ENCODE results near the gene CUX1. TPM values are rescaled to one million over a fixed set of nuclear protein-coding genes. Genes with fewer than 3 reads are reported as not detected.

Gene CUX1
- total RNA-seq, 4 donors from 2014 or later = 58.2 to 295 (median 76.9) TPM

DNA sequence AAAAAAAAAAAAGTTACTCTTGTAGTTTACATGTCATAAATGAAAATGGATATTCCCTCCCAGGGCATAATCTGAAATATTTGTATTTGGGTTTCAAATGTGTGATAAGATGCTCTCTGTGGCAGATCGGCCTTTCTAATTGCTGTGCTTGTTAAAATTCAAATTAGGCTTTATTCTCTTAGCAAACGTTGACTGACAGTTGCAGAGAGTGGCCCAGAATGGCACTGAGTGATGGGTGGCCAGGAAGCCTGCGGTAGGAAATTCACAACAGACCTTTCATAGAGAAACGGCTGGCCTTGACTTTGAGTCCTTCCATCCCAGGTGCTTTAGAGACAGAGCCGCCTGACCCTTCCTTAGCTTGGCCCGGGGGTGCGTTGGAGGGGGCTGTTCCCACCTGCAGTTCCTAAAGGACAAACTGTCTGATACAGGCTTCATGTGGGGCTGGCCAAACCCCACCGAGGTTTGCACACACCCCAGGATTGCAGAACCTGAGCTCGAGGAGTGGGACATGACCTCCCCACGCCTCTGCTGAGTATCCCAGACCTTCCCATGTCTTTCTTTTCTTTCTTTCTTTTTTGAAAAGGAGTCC, 152.7 kb downstream of the CUX1 start:
- Histone ChIP-seq H3K4me1 (peaks cover 0 to 12% of the 10 kb centered on the region in 2 donors), H3K36me3 (no peaks in the 10 kb centered on the region), H3K9me3 (no peaks in the 10 kb centered on the region), H3K4me3 (no peak overlapping the region), H3K27me3 (no peaks in the 10 kb centered on the region), H3K27ac (peak overlapping the region in 1 of 2 donors; percentile 16)
- DNase-seq = no peak
- intact Hi-C loops (cut with DNase I; ENCODE audit: low total_unique reads) = no loop called here
- TF ChIP-seq POLR2A (IDR thresholded peaks at IDR 0.05) = no peak
- TF ChIP-seq, protein P1, sequence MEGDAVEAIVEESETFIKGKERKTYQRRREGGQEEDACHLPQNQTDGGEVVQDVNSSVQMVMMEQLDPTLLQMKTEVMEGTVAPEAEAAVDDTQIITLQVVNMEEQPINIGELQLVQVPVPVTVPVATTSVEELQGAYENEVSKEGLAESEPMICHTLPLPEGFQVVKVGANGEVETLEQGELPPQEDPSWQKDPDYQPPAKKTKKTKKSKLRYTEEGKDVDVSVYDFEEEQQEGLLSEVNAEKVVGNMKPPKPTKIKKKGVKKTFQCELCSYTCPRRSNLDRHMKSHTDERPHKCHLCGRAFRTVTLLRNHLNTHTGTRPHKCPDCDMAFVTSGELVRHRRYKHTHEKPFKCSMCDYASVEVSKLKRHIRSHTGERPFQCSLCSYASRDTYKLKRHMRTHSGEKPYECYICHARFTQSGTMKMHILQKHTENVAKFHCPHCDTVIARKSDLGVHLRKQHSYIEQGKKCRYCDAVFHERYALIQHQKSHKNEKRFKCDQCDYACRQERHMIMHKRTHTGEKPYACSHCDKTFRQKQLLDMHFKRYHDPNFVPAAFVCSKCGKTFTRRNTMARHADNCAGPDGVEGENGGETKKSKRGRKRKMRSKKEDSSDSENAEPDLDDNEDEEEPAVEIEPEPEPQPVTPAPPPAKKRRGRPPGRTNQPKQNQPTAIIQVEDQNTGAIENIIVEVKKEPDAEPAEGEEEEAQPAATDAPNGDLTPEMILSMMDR (IDR thresholded peaks at IDR 0.05) = no peak

DNA sequence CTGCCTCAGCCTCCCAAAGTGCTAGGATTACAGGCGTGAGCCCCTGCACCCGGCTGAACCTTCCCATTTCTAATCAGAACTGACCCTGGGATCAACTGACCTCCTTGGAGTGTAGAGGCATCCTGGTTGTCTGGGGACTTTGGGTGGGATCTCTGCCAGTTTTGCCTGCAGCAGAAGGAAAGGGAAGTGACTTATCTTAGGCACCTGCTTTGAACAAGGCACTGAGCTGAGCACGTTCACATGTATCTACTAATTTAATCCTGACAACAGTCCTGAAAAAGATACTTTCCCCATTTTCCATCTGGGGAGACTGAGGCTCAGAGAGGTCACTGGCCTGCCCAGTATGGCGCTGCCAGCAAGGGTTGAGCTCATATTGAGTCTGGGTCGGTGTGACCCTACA, 153.4 kb downstream of the CUX1 start:
- Histone ChIP-seq H3K27me3 (no peaks in the 10 kb centered on the region), H3K9me3 (no peaks in the 10 kb centered on the region), H3K4me3 (no peak overlapping the region), H3K4me1 (peaks cover 0 to 11% of the 10 kb centered on the region in 2 donors), H3K36me3 (no peaks in the 10 kb centered on the region), H3K27ac (no peak overlapping the region)
- no peak for DNase-seq
- intact Hi-C loops (cut with DNase I; ENCODE audit: low total_unique reads) = no loop called here
- TF ChIP-seq, protein P1 (IDR thresholded peaks at IDR 0.05) = no peak
- no peak for TF ChIP-seq POLR2A (IDR thresholded peaks at IDR 0.05)

DNA sequence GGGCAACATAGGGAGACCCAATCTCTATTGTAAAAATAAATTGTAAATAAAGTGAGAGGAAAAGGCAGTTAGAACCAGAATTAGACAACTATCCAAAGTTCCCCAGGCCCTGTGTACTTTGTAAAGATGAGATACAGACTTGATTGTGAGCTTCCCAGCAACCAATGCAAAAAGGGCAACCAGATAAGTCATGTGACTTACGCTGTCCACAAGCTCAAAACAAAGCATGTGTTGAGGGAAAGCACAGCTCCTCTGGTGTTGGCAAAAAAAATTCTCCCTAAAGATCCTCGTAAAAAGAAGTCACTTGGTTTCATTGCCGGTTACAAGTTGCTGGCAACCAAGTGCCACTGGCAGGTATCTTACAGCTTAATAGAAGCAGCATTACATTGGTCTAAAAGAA, 154.0 kb downstream of the CUX1 start:
- Histone ChIP-seq H3K27ac (peak overlapping the region; percentile 78 to 79), H3K4me1 (peaks cover 0 to 11% of the 10 kb centered on the region in 2 donors), H3K27me3 (no peaks in the 10 kb centered on the region), H3K9me3 (no peaks in the 10 kb centered on the region), H3K36me3 (no peaks in the 10 kb centered on the region), H3K4me3 (no peak overlapping the region)
- no peak for TF ChIP-seq POLR2A (IDR thresholded peaks at IDR 0.05)
- TF ChIP-seq, protein P1 (IDR thresholded peaks at IDR 0.05) = no peak
- DNase-seq = no peak
- intact Hi-C loops (cut with DNase I; ENCODE audit: low total_unique reads) = no loop called here

DNA sequence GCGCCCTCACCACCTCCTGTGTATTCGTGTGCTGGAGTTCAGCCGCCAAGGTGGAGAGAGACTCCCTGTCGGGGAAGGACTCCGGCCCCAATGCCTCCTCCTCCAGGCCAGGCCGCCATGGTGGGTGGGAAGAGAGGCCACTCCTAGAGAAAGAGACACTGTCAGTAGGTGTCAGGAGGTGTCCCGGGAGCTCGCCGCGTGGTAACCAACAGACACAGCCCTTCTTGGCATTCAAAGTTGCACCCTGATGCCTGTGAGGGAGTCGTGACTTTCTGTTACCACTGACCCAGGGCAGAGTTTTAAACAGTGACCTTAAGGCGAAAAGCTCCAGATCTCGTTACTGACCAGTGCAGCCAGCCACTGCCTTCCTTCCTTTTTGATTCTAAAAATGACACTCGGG, 155.2 kb downstream of the CUX1 start:
- H3K27ac ChIP-seq = peak overlapping the region; percentile 78 to 79
- no peaks in the 10 kb centered on the region for H3K9me3 ChIP-seq
- TF ChIP-seq, protein P1 (IDR thresholded peaks at IDR 0.05) = no peak
- no peak for TF ChIP-seq POLR2A (IDR thresholded peaks at IDR 0.05)
- no peaks in the 10 kb centered on the region for H3K36me3 ChIP-seq
- H3K4me1 ChIP-seq = peaks cover 0 to 11% of the 10 kb centered on the region in 2 donors
- H3K4me3 ChIP-seq = no peak overlapping the region
- no peaks in the 10 kb centered on the region for H3K27me3 ChIP-seq
- no peak for DNase-seq
- intact Hi-C loops (cut with DNase I; ENCODE audit: low total_unique reads) = no loop called here

DNA sequence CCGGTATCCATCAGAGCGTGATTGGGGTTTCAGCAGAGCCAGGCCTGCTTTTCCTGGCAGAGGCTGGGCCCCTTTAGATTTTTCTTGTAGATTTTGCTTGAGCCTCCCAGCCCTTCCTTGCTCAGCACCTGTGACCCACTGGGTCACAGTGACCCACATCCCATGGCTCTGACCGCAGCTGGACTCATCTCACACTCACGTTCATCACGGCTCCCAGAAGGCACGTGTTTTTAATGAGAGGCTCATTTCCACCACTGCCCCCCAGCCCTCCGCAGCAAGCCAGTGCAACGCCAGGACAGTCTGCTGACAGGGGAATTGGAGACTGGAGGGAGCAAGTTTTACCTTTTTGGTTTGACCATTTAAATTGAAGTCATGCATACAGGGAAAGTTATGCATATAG, 155.7 kb downstream of the CUX1 start:
- Histone ChIP-seq H3K4me3 (no peak overlapping the region), H3K36me3 (no peaks in the 10 kb centered on the region), H3K27me3 (no peaks in the 10 kb centered on the region), H3K9me3 (no peaks in the 10 kb centered on the region), H3K27ac (peak overlapping the region; percentile 78 to 79), H3K4me1 (peaks cover 0 to 11% of the 10 kb centered on the region in 2 donors)
- TF ChIP-seq POLR2A (IDR thresholded peaks at IDR 0.05) = no peak
- DNase-seq = peak; percentile 66 to 80
- intact Hi-C loops (cut with DNase I; ENCODE audit: low total_unique reads) = no loop called here

Measured in uterus (tissue), 4 donors.